HCT116 (cell line): ENCODE measurements around the gene ANKRD39. TPM values are rescaled to one million over a fixed set of nuclear protein-coding genes. Genes with fewer than 3 reads are reported as not detected.

Source experiments
- ATAC-seq: fragments of 200-7000 bp; cut with Tn5 transposase; 2 replicates; pipeline ENCODE4 v1.9.1; 2020; ENCODE audit warnings: mild to moderate bottlenecking, moderate library complexity
- BruUV-seq: library from RNA; stranded (reverse); fragments of 400-500 nt; replicated peaks from 2 replicates; lab custom pipeline; 2021; lab: Mats Ljungman, UMichigan
- CTCF ChIA-PET: fragments of 300-600 bp; sonication (Branson Sonifier 250); formaldehyde crosslinking; loops from one replicate; lab custom pipeline; 2021; ENCODE audit warnings: antibody characterized with exemption; lab: Charles Lee
- POLR2A ChIA-PET: fragments of 300-600, 350-600 bp; sonication (Branson Sonifier 250); formaldehyde crosslinking; loops from one replicate; lab custom pipeline; 2021; ENCODE audit warnings: antibody characterized with exemption; lab: Charles Lee
- RAD21 ChIA-PET, 2 experiments: fragments of 300-600 bp; sonication (Branson Sonifier 250); formaldehyde crosslinking; loops; one replicate each; lab custom pipeline; 2023; ENCODE audit warnings: low total read pairs in 2 of 2; ENCODE audit not compliant: uncharacterized antibody in 2 of 2, unreplicated experiment in 2 of 2, low non-redundant PET in 1 of 2; lab: Charles Lee
- DNase-seq: peaks from one replicate; pipeline ENCODE4 v3.0.0-alpha.2; 2010; ENCODE audit warnings: low read depth, low spot score
- H2AFZ ChIP-seq: fragments of 200-600 bp; shearing (Covaris generic), sonication (generic); 2 replicates; pipeline ENCODE4 v1.6.1; 2017; ENCODE audit warnings: low read depth, mixed run types, mixed read lengths, antibody characterized with exemption, low read length; ENCODE audit not compliant: poor library complexity, severe bottlenecking
- H3K27ac ChIP-seq: 2 replicates; pipeline ENCODE4 v1.5.1; 2012; ENCODE audit warnings: low read depth, low read length
- H3K27me3 ChIP-seq: fragments of 200-600 bp; sonication (generic); 2 replicates; pipeline ENCODE4 v1.6.1; 2016; ENCODE audit warnings: mixed run types, low read length, mixed read lengths; ENCODE audit not compliant: insufficient read depth
- H3K36me3 ChIP-seq, 2 experiments: fragments of 200-500 bp in 1 of 2; fragments of 200-600 bp in 1 of 2; sonication (Bioruptor generic) in 1 of 2; sonication (generic) in 1 of 2; 2 replicates each; pipeline versions ENCODE4 v1.5.1 to v1.6.1; 2014 to 2016; ENCODE audit warnings: low read length in 2 of 2, inconsistent platforms in 1 of 2, mixed read lengths in 1 of 2, mixed run types in 1 of 2; ENCODE audit not compliant: insufficient read depth in 2 of 2, control insufficient read depth in 1 of 2
- H3K4me1 ChIP-seq, 2 experiments: fragments of 200-600 bp in 1 of 2; sonication (generic) in 1 of 2; 2 replicates each; pipeline versions ENCODE4 v1.5.1 to v1.6.1; 2012 to 2017; ENCODE audit warnings: low read length in 2 of 2, inconsistent platforms in 1 of 2, mild to moderate bottlenecking in 1 of 2, mixed read lengths in 1 of 2, mixed run types in 1 of 2, moderate library complexity in 1 of 2; ENCODE audit not compliant: insufficient read depth in 2 of 2, control insufficient read depth in 1 of 2
- H3K4me2 ChIP-seq: fragments of 200-600 bp; sonication (generic); 2 replicates; pipeline ENCODE4 v1.6.1; 2017; ENCODE audit warnings: mixed run types, low read length, mixed read lengths
- H3K4me3 ChIP-seq, 2 experiments: fragments of 200-600 bp in 1 of 2; sonication (generic) in 1 of 2; replicated peaks in 1 of 2; 2 replicates each; pipeline ENCODE4 v1.5.1; 2011 to 2016; ENCODE audit warnings: low read length in 2 of 2, control low read depth in 1 of 2, low read depth in 1 of 2, mild to moderate bottlenecking in 1 of 2, mixed read lengths in 1 of 2, mixed run types in 1 of 2
- H3K79me2 ChIP-seq: fragments of 200-600 bp; sonication (generic); 2 replicates; pipeline ENCODE4 v1.6.1; 2017; ENCODE audit warnings: mild to moderate bottlenecking, mixed run types, low read length, moderate library complexity, mixed read lengths; ENCODE audit not compliant: insufficient read depth
- H3K9ac ChIP-seq: fragments of 200-600 bp; sonication (generic); 2 replicates; pipeline ENCODE4 v1.6.1; 2016; ENCODE audit warnings: low read length, mixed read lengths
- H3K9me2 ChIP-seq: fragments of 200-600 bp; sonication (generic), shearing (Covaris generic); 2 replicates; pipeline ENCODE4 v1.6.1; 2017; ENCODE audit warnings: mixed run types, mild to moderate bottlenecking, moderate library complexity; ENCODE audit not compliant: insufficient read depth
- H3K9me3 ChIP-seq, 2 experiments: fragments of 200-500 bp in 1 of 2; fragments of 200-600 bp in 1 of 2; sonication (Bioruptor generic) in 1 of 2; sonication (generic) in 1 of 2; 2 replicates each; pipeline ENCODE4 v1.6.1; 2014 to 2017; ENCODE audit warnings: low read length in 2 of 2, mixed read lengths in 2 of 2, inconsistent platforms in 1 of 2, low read depth in 1 of 2, mild to moderate bottlenecking in 1 of 2, mixed run types in 1 of 2, moderate library complexity in 1 of 2; ENCODE audit not compliant: control insufficient read depth in 1 of 2, insufficient read depth in 1 of 2
- H4K20me1 ChIP-seq: fragments of 200-600 bp; sonication (generic), shearing (Covaris generic); 2 replicates; pipeline ENCODE4 v1.6.1; 2017; ENCODE audit warnings: mixed run types, mild to moderate bottlenecking, moderate library complexity; ENCODE audit not compliant: insufficient read depth
- CBX3 ChIP-seq: IDR thresholded peaks from 2 replicates; pipeline ENCODE4 v1.6.1; 2012; ENCODE audit warnings: low read depth
- ELF1 ChIP-seq: IDR thresholded peaks from 2 replicates; pipeline ENCODE4 v1.6.1; 2012; ENCODE audit warnings: low read depth, borderline replicate concordance
- JUND ChIP-seq: IDR thresholded peaks from 2 replicates; pipeline ENCODE4 v1.6.1; 2012
- RAD21 ChIP-seq: IDR thresholded peaks from 2 replicates; pipeline ENCODE4 v1.6.1; 2012; ENCODE audit warnings: low read depth, mild to moderate bottlenecking
- SIN3A ChIP-seq: IDR thresholded peaks from 2 replicates; pipeline ENCODE4 v1.6.1; 2012; ENCODE audit warnings: low read depth
- SRF ChIP-seq: IDR thresholded peaks from 2 replicates; pipeline ENCODE4 v1.6.1; 2012; ENCODE audit warnings: low read depth
- YY1 ChIP-seq: IDR thresholded peaks from 2 replicates; pipeline ENCODE4 v1.6.1; 2011; ENCODE audit warnings: low read length, low read depth, moderate library complexity, mild to moderate bottlenecking; ENCODE audit not compliant: insufficient replicate concordance; ENCODE audit errors: extremely low read depth
- ZFX ChIP-seq: fragments of 450-650 bp; IDR thresholded peaks from 2 replicates; pipeline ENCODE4 v1.6.1; 2017
- intact Hi-C: fragments of 100-400 bp; cut with micrococcal nuclease; formaldehyde crosslinking; loops from 2 replicates; pipeline ENCODE4 v1.10.0; 2022
- total RNA-seq: library from RNA; stranded (reverse); gene quantifications from one replicate; pipeline ENCODE4 v1.2.1, GENCODE V29; 2021; ENCODE audit not compliant: unreplicated experiment
- TF ChIP-seq, protein P1 (sequence below), 3 experiments: fragments of 200-600 bp in 1 of 3; sonication (generic) in 1 of 3; IDR thresholded peaks in 2 of 3; conservative IDR thresholded peaks in 1 of 3; 2 replicates each; pipeline ENCODE4 v1.5.1; 2012 to 2017; ENCODE audit warnings: low read depth in 2 of 3, low read length in 2 of 3, antibody characterized with exemption in 1 of 3, borderline replicate concordance in 1 of 3, control low read depth in 1 of 3, mild to moderate bottlenecking in 1 of 3, mixed read lengths in 1 of 3, mixed run types in 1 of 3, moderate library complexity in 1 of 3; ENCODE audit not compliant: insufficient read depth in 1 of 3
- TF ChIP-seq, protein P2 (sequence below): IDR thresholded peaks from 2 replicates; pipeline ENCODE4 v1.6.1; 2012
- TF ChIP-seq, protein P3 (sequence below): IDR thresholded peaks from 2 replicates; pipeline ENCODE4 v1.6.1; 2012; ENCODE audit warnings: low read depth
- TF ChIP-seq, protein P4 (sequence below): IDR thresholded peaks from 2 replicates; pipeline ENCODE4 v1.6.1; 2012

The ANKRD39 gene
- total RNA-seq, 1 experiment from 2014 or later: 24.2 TPM

DNA sequence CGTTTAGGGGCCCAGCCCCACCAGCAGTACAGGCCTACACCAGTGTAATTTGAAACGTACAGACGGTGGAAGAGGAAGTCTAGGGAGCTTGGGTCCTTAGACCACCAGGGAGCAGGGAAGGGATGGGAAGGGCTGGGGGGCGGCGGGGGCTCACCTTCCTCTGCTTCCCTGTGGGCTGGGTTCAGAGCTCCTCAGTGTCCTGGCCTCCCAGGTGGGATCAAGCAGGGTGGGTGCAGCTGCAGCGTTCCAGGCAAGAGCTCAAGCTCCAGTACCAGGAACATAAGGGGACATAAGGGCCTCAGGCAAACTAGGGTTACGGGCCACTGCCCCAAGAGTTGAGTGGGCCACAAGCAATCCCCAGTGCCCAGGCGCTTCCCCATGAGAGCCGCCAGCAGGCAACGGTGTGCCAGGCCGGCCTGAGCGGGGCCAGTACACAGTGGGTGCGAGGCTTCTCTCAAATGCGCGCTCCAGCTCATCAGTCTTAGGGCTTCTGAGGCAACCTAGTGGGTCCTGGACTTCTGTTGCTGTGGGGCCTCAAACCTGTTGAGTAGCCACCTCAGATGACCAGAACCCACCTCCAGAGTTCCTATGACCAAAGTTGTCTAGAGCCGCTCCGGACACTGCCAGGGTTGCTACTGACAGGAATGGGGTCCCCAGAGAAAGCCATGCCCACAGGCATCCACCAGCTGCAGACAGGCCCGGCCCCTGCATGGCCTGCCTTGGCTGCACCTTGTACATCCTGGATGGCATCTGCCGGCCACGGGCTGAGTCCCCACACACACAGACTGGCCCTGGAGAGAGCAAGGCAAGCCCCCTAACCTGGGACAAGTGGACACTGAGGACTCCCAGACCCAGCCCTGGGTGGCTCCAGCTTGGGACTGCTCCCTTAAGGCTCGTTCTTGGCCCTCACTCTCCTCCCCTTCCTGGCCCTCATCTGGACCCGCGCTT is 19.2 kb downstream of the ANKRD39 start:
- 0 out of 2 replicates have a peak, but pooled peaks have one; percentile 5 for ATAC-seq
- Histone ChIP-seq H3K9me3 (no peaks in the 10 kb centered on the region), H3K27me3 (no peaks in the 10 kb centered on the region), H3K4me1 (no peaks in the 10 kb centered on the region), H3K4me3 (no peak overlapping the region), H2AFZ (no peak overlapping the region), H3K79me2 (no peaks in the 10 kb centered on the region), H3K9me2 (no peaks in the 10 kb centered on the region)
- ChIA-PET POLR2A (no interaction called here), RAD21 (no interaction called here), CTCF (no interaction called here)
- no TSS peak for BruUV-seq
- DNase-seq: no peak
- no peak for TF ChIP-seq ELF1
- TF ChIP-seq JUND: no peak
- TF ChIP-seq SIN3A: no peak
- TF ChIP-seq YY1: no peak
- TF ChIP-seq, all 23 proteins: peak for 0
- Histone ChIP-seq H3K4me2 (no peak overlapping the region), H3K36me3 (peaks cover 1 to 10% of the 10 kb centered on the region in 2 experiments; a peak in 1 of 4 replicates), H3K27ac (no peak overlapping the region), H4K20me1 (no peaks in the 10 kb centered on the region), H3K9ac (no peak overlapping the region)
- intact Hi-C loops: no loop called here

DNA sequence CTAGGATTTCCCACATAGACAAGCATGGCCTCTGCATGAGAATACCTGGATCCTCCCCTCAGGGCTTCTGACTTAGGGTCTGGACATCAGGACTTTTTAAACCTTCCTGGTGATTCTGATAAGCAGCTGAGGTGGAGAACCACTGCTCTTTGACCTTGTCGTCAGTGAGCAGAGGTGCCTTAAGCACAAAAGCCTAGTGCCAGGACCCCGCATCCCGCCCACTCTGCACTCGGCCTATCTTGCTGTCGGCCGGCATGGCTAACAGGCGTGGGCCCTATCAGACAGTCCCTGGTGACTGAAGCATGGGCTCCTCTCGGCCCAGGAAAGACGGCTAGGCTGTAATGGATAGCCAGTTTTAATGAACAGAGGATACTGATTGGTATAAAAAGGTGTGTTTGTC is 20.2 kb downstream of the ANKRD39 start:
- Histone ChIP-seq H3K4me2 (no peak overlapping the region), H3K4me3 (no peak overlapping the region), H3K27ac (no peak overlapping the region), H4K20me1 (no peaks in the 10 kb centered on the region), H3K79me2 (no peaks in the 10 kb centered on the region), H3K36me3 (peaks cover 7 to 13% of the 10 kb centered on the region in 2 experiments; a peak in 1 of 4 replicates), H3K9me2 (no peaks in the 10 kb centered on the region), H3K4me1 (peaks cover 0 to 5% of the 10 kb centered on the region in 2 experiments; a peak in 1 of 4 replicates), H3K9me3 (no peaks in the 10 kb centered on the region), H3K9ac (no peak overlapping the region), H3K27me3 (no peaks in the 10 kb centered on the region), H2AFZ (no peak overlapping the region)
- ChIA-PET POLR2A (no interaction called here), CTCF (no interaction called here), RAD21 (no interaction called here)
- no TSS peak for BruUV-seq
- no peak for TF ChIP-seq SIN3A
- TF ChIP-seq, protein P1, sequence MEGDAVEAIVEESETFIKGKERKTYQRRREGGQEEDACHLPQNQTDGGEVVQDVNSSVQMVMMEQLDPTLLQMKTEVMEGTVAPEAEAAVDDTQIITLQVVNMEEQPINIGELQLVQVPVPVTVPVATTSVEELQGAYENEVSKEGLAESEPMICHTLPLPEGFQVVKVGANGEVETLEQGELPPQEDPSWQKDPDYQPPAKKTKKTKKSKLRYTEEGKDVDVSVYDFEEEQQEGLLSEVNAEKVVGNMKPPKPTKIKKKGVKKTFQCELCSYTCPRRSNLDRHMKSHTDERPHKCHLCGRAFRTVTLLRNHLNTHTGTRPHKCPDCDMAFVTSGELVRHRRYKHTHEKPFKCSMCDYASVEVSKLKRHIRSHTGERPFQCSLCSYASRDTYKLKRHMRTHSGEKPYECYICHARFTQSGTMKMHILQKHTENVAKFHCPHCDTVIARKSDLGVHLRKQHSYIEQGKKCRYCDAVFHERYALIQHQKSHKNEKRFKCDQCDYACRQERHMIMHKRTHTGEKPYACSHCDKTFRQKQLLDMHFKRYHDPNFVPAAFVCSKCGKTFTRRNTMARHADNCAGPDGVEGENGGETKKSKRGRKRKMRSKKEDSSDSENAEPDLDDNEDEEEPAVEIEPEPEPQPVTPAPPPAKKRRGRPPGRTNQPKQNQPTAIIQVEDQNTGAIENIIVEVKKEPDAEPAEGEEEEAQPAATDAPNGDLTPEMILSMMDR (IDR thresholded peaks at IDR 0.05 in 2 of 3, conservative IDR thresholded peaks at IDR 0.05 in 1 of 3; ENCODE audit: borderline replicate concordance in 1 of 3, insufficient read depth in 1 of 3, low read depth in 2 of 3, low read length in 2 of 3): no peak
- TF ChIP-seq, protein P2, sequence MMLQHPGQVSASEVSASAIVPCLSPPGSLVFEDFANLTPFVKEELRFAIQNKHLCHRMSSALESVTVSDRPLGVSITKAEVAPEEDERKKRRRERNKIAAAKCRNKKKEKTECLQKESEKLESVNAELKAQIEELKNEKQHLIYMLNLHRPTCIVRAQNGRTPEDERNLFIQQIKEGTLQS: no peak
- no peak for TF ChIP-seq ELF1
- TF ChIP-seq ZFX: no peak
- TF ChIP-seq, protein P3, sequence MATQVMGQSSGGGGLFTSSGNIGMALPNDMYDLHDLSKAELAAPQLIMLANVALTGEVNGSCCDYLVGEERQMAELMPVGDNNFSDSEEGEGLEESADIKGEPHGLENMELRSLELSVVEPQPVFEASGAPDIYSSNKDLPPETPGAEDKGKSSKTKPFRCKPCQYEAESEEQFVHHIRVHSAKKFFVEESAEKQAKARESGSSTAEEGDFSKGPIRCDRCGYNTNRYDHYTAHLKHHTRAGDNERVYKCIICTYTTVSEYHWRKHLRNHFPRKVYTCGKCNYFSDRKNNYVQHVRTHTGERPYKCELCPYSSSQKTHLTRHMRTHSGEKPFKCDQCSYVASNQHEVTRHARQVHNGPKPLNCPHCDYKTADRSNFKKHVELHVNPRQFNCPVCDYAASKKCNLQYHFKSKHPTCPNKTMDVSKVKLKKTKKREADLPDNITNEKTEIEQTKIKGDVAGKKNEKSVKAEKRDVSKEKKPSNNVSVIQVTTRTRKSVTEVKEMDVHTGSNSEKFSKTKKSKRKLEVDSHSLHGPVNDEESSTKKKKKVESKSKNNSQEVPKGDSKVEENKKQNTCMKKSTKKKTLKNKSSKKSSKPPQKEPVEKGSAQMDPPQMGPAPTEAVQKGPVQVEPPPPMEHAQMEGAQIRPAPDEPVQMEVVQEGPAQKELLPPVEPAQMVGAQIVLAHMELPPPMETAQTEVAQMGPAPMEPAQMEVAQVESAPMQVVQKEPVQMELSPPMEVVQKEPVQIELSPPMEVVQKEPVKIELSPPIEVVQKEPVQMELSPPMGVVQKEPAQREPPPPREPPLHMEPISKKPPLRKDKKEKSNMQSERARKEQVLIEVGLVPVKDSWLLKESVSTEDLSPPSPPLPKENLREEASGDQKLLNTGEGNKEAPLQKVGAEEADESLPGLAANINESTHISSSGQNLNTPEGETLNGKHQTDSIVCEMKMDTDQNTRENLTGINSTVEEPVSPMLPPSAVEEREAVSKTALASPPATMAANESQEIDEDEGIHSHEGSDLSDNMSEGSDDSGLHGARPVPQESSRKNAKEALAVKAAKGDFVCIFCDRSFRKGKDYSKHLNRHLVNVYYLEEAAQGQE: no peak
- TF ChIP-seq JUND: no peak
- no peak for TF ChIP-seq CBX3
- TF ChIP-seq, protein P4, sequence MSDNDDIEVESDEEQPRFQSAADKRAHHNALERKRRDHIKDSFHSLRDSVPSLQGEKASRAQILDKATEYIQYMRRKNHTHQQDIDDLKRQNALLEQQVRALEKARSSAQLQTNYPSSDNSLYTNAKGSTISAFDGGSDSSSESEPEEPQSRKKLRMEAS: no peak
- TF ChIP-seq RAD21: no peak
- no peak for TF ChIP-seq SRF
- intact Hi-C loops: no loop called here
- no peak for ATAC-seq
- no peak for DNase-seq
